ENCODE results near the gene UBXN7.
"Not testable (repeated sequence)": the region's sequence is repeated elsewhere in the genome, so short reads cannot be mapped to it uniquely, and the experiment has no call there.

The UBXN7 gene

DNA sequence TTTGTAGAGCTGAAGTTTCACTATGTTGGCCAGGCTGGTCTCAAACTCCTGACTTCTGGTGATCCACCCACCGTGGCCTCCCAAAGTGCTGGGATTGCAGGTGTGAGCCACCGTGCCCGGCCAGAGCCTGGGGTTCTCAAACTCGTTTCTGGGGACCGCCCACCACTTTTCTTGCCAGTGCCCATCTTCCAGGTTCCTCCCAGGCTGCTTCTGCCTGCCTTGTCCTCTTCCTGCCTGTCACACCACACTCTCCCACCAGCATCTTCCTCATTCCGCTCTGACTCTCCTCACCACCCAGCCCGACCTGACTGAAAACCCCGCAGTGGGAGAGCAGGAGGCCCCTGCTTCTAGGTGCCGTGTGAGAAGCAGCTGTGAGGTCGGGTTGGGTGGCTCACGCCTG is 111.1 kb downstream of the UBXN7 start:
- Histone ChIP-seq H3K9me3 (ENCODE audit: low read depth, low read length) (no peaks in the 10 kb centered on the region), H3K36me3 (ENCODE audit: insufficient read depth, low read length) (no peaks in the 10 kb centered on the region), H3K27ac (no peak overlapping the region), H3K9ac (ENCODE audit: insufficient read length) (no peak overlapping the region), H3K4me3 (no peak overlapping the region)
- TF ChIP-seq EZH2 (IDR thresholded peaks at IDR 0.05) (no peak), FOXP2 (optimal IDR thresholded peaks at IDR 0.05; ENCODE audit: control extremely low read depth, extremely low read length, insufficient read depth) (no peak), POLR2AphosphoS5 (IDR thresholded peaks at IDR 0.05; ENCODE audit: borderline replicate concordance, low read depth, low read length) (no peak)
- DNase-seq (ENCODE audit: low read depth, low spot score): no peak

DNA sequence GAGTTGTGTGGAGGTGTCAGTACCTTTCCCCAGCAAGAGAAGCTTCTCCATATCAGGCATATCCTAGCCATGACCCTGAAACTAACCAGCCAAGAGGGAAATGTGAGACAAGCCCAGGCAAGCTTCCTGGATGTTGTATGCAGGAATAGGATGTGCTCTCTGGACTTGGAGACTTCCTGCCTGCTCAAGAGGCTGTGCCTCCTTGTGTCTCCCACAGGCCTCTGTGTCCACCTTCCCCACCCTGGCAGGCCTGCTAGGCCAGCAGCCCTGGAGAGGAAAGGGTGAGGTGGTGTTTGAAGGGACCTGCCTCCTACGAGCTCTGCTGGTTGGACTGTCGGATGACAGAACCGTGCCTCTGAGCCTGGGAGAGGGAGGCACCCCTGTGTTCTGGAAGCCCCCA is 112.1 kb downstream of the UBXN7 start:
- no peak for DNase-seq (ENCODE audit: low read depth, low spot score)
- Histone ChIP-seq H3K36me3 (ENCODE audit: insufficient read depth, low read length) (peaks cover 5% of the 10 kb centered on the region; the same call in 1 of the 2 replicates), H3K9ac (ENCODE audit: insufficient read length) (no peak overlapping the region), H3K27ac (no peak overlapping the region), H3K4me3 (no peak overlapping the region), H3K9me3 (ENCODE audit: low read depth, low read length) (no peaks in the 10 kb centered on the region)
- TF ChIP-seq POLR2AphosphoS5 (IDR thresholded peaks at IDR 0.05; ENCODE audit: borderline replicate concordance, low read depth, low read length): no peak
- no peak for TF ChIP-seq FOXP2 (optimal IDR thresholded peaks at IDR 0.05; ENCODE audit: control extremely low read depth, extremely low read length, insufficient read depth)
- TF ChIP-seq EZH2 (IDR thresholded peaks at IDR 0.05): no peak

DNA sequence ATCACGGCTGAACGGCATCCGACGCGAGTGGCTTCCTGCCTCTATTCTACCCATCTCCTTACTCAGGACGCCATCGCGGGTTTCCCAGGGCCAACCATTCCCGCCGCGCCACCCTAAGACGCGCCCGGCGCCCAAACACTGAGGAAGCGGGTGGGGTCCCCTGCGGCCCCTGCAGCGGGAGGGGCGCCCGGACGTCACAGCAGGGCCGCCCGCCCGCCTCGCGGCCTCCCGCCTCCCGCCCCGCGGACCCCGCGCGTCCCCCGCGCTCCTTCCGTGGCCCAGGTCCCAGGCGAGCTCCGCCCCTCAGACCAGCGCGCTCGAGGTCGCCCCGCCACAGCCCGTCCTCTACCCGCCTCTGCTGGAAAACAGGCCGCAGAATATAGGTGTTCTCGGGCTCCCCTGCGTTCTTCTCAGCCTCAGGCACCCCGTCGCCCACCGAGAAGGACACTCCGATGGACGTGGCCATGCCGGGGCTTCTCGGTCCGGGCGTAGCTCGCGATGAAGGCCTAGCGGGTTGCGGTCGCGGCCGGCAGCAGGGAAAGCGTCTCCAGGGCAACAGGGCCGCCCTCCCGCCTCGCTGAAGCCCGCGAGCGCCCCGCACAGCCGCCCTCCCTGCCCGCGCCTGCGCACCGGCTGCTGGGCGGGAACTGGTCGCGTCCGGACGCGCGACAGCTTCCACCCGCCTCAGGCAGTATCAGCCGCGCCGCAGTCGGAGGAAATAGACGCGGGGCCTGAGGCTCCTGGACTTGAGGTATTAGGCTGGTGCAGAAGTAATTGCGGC is 114.3 kb downstream of the UBXN7 start, which contains the start of gene DYNLT2B:
TSS of gene DYNLT2B (minus strand) at position 554 of the 781 bp plus-strand sequence. CDS start at position 466, 88 bp downstream.
- peak within 1 kb of the TSS; percentile 100 for H3K4me3 ChIP-seq
- peak within 1 kb of the TSS; percentile 77; the same call in 1 of the 2 replicates for H3K27ac ChIP-seq
- DNase-seq (ENCODE audit: low read depth, low spot score): peak; percentile 6
- TF ChIP-seq FOXP2 (optimal IDR thresholded peaks at IDR 0.05; ENCODE audit: control extremely low read depth, extremely low read length, insufficient read depth): peak; percentile 77
- no peak for TF ChIP-seq EZH2 (IDR thresholded peaks at IDR 0.05)
- TF ChIP-seq POLR2AphosphoS5 (IDR thresholded peaks at IDR 0.05; ENCODE audit: borderline replicate concordance, low read depth, low read length): peak; percentile 78
- H3K9ac ChIP-seq (ENCODE audit: insufficient read length): peak within 1 kb of the TSS; percentile 95
- H3K9me3 ChIP-seq (ENCODE audit: low read depth, low read length): no peaks in the 10 kb centered on the region
- H3K36me3 ChIP-seq (ENCODE audit: insufficient read depth, low read length): peaks cover 5% of the 10 kb centered on the region; the same call in 1 of the 2 replicates

DNA sequence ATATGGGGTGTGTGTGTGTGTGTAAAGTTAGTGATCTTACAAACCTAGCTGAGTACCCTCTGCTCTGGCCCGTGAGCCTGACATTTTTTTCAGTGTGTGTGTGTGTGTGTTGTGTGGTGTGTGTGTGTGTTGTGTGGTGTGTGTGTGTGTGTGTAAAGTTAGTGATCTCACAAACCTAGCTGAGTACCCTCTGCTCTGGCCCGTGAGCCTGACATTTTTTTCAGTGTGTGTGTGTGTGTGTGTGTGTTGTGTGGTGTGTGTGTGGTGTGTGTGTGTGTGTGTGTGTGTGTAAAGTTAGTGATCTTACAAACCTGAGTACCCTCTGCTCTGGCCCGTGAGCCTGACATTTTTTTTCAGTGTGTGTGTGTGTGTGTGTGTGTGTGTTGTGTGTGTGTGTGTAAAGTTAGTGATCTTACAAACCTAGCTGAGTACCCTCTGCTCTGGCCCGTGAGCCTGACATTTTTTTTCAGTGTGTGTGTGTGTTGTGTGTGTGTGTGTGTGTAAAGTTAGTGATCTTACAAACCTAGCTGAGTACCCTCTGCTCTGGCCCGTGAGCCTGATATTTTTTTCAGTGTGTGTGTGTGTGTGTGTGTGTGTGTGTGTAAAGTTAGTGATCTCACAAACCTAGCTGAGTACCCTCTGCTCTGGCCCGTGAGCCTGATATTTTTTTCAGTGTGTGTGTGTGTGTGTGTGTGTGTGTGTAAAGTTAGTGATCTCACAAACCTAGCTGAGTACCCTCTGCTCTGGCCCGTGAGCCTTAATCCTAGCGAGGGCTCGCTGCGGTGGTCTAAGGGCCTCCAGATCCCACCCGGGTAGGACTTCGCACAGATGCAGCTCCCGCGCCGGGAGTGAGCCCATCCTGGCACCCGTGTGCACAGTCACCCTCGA is 115.2 kb downstream of the UBXN7 start:
- not testable (repeated sequence) for H3K9me3 ChIP-seq (ENCODE audit: low read depth, low read length); DNase-seq (ENCODE audit: low read depth, low spot score); H3K36me3 ChIP-seq (ENCODE audit: insufficient read depth, low read length)
- Histone ChIP-seq H3K27ac (peak overlapping the region; percentile 77; the same call in 1 of the 2 replicates), H3K4me3 (peak overlapping the region; percentile 100), H3K9ac (ENCODE audit: insufficient read length) (peak overlapping the region; percentile 95)

DNA sequence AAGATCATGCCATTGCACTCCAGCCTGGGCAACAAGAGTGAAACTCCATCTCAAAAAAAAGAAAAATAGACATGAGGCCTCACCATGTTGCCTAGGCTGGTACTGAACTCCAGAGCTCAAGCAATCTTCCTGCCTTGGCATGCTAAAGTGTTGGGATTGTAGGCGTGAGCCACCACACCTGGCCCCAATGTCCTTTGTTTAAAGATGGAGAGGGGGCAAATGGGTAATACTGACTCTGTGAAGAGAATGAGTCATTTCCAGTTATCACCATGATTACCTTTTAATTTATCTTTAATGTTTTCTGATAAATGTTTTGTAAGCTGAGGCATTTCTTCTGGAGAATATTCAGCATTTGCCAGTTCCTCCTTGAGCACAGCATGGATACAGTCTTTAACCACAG is 116.4 kb downstream of the UBXN7 start:
- peaks cover 5% of the 10 kb centered on the region; the same call in 1 of the 2 replicates for H3K36me3 ChIP-seq (ENCODE audit: insufficient read depth, low read length)
- DNase-seq (ENCODE audit: low read depth, low spot score): no peak
- TF ChIP-seq POLR2AphosphoS5 (IDR thresholded peaks at IDR 0.05; ENCODE audit: borderline replicate concordance, low read depth, low read length) (no peak), FOXP2 (optimal IDR thresholded peaks at IDR 0.05; ENCODE audit: control extremely low read depth, extremely low read length, insufficient read depth) (no peak), EZH2 (IDR thresholded peaks at IDR 0.05) (no peak)
- H3K9me3 ChIP-seq (ENCODE audit: low read depth, low read length): no peaks in the 10 kb centered on the region
- no peak overlapping the region for H3K4me3 ChIP-seq
- no peak overlapping the region for H3K27ac ChIP-seq
- no peak overlapping the region for H3K9ac ChIP-seq (ENCODE audit: insufficient read length)

DNA sequence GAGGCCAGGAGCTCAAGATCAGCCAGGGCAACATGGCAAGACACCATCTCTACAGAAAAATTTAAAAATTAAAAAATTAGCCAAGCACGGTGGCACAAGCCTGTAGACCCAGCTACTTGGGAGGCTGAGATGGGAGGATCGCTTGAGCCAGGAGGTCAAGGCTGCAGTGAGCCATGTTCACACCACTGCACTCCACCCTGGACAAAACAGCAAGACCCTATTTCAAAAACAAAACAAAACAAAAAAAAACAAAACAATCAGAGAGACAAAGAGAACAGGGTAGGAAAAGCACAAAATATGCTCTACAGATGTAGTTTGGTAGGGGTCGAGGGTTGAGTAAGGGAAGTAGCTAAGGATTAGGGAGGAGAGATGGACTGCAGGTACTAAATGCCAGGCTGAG is 117.6 kb downstream of the UBXN7 start:
- no peaks in the 10 kb centered on the region for H3K9me3 ChIP-seq (ENCODE audit: low read depth, low read length)
- 0 out of 2 replicates have a peak overlapping the region, but pooled peaks have one; percentile 30 for H3K27ac ChIP-seq
- TF ChIP-seq POLR2AphosphoS5 (IDR thresholded peaks at IDR 0.05; ENCODE audit: borderline replicate concordance, low read depth, low read length) (no peak), FOXP2 (optimal IDR thresholded peaks at IDR 0.05; ENCODE audit: control extremely low read depth, extremely low read length, insufficient read depth) (no peak), EZH2 (IDR thresholded peaks at IDR 0.05) (no peak)
- peaks cover 5% of the 10 kb centered on the region; the same call in 1 of the 2 replicates for H3K36me3 ChIP-seq (ENCODE audit: insufficient read depth, low read length)
- H3K9ac ChIP-seq (ENCODE audit: insufficient read length): no peak overlapping the region
- no peak for DNase-seq (ENCODE audit: low read depth, low spot score)
- H3K4me3 ChIP-seq: no peak overlapping the region

DNA sequence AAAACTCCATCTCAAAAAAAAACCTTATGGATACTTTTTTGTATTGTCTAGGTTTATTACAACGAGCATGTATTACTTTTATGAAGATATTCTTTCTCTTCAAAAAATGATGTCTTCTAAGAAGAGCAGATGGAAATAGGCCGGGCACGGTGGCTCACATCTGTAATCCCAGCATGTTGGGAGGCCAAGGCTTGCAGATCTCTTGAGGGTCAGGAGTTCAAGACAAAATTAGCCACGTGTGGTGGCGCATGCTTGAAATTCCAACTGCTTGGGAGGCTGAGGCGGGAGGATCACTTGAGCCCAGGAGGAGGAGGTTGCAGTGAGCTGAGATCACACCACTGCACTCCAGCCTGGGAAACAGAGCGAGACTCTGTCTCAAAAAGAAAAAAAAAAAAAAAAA is 118.1 kb downstream of the UBXN7 start:
- H3K9ac ChIP-seq (ENCODE audit: insufficient read length); H3K4me3 ChIP-seq; H3K27ac ChIP-seq; H3K9me3 ChIP-seq (ENCODE audit: low read depth, low read length); DNase-seq (ENCODE audit: low read depth, low spot score); H3K36me3 ChIP-seq (ENCODE audit: insufficient read depth, low read length): not testable (repeated sequence)

DNA sequence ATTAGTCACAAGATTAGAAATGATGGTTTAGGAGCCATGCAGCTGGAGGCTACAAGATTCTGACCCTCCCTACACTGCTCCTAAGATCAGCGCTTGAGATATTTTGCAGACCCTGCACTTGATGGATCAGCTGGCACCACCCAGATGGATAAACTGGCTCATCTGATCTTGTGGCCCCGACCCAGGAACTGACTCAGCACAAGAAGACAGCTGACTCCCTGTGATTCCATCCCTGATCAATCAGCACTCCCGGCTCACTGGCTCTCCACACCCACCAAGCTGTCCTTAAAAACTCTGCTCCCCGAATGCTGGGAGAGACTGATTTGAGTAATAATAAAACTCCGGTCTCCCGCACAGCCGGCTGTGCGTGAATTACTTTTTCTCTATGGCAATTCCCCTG is 129.3 kb downstream of the UBXN7 start:
- DNase-seq (ENCODE audit: low read depth, low spot score); H3K9ac ChIP-seq (ENCODE audit: insufficient read length); H3K4me3 ChIP-seq; H3K9me3 ChIP-seq (ENCODE audit: low read depth, low read length); H3K27ac ChIP-seq: not testable (repeated sequence)
- H3K36me3 ChIP-seq (ENCODE audit: insufficient read depth, low read length): peaks cover 21% of the 10 kb centered on the region

DNA sequence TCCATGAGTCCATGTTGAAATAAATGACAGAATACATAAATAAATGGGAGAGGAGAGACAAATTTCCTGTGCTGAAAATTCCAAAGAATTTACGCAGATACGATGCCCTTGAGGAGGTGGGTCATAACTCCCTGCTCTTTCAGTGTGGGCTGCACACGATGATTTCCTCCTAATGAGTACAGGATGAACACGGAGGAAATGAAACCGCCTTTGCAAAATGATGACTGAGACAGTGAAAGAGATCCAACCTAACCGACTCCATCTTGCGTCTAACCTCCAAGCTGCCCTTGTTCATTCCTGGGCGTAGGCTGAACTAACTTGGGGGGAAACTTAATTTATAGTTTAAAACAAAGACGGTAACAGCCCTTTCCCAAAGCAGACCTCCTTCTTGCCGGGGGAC is 129.7 kb downstream of the UBXN7 start:
- not testable (repeated sequence) for H3K9me3 ChIP-seq (ENCODE audit: low read depth, low read length); DNase-seq (ENCODE audit: low read depth, low spot score); H3K4me3 ChIP-seq; H3K9ac ChIP-seq (ENCODE audit: insufficient read length); H3K27ac ChIP-seq
- H3K36me3 ChIP-seq (ENCODE audit: insufficient read depth, low read length): peaks cover 25% of the 10 kb centered on the region

All from SK-N-MC (cell line).